HL-60/S4 (cell line): ENCODE measurements around the gene SHLD1.

Source experiments
- in situ Hi-C: fragments of 300-500 bp; cut with MboI; formaldehyde crosslinking; loops from 2 replicates; pipeline ENCODE4 v1.14.3; 2022; ENCODE audit warnings: low sequenced_read_pairs

Gene SHLD1

GRCh38 chr20:5811746-5812145, 61.5 kb downstream of the SHLD1 start:
- in situ Hi-C loops, result no loop called here

GRCh38 chr20:5818346-5818681, 68.1 kb downstream of the SHLD1 start:
- in situ Hi-C loops, result no loop called here

- in situ Hi-C loops, result no loop called here
These were observed 70.5 kb downstream of the SHLD1 start for GRCh38 chr20:5820738-5821137.

DNA sequence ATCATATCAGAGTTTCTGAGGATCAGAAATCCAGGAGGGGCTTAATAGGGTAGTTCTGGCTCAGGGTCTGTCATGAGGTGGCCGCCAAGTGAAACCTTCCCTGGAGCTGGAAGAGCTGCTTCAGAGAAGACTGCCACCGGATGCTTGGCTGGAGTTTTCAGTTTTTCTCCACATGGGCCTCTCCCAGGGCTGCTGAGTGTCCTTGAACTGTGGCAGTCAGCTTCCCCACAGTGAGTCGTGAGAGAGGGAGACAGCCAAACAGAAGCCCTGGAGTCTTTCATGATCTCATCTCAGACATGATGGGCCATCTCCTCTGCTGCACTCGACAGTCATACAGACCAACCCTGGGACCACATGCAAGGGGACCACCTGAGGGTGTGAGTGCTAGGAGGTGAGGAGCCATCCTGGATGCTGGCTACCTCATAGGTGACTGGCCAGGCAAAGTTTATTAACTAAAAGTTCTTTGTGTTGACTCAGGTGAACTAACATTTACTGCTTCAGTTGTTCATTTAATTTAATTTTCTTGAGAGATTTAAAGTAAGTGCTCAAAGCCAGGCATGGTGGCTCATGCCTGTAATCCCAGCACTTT, 71.5 kb downstream of the SHLD1 start:
- in situ Hi-C loops, result no loop called here

GRCh38 chr20:5822569-5822968, 72.4 kb downstream of the SHLD1 start:
- in situ Hi-C loops, result no loop called here

DNA sequence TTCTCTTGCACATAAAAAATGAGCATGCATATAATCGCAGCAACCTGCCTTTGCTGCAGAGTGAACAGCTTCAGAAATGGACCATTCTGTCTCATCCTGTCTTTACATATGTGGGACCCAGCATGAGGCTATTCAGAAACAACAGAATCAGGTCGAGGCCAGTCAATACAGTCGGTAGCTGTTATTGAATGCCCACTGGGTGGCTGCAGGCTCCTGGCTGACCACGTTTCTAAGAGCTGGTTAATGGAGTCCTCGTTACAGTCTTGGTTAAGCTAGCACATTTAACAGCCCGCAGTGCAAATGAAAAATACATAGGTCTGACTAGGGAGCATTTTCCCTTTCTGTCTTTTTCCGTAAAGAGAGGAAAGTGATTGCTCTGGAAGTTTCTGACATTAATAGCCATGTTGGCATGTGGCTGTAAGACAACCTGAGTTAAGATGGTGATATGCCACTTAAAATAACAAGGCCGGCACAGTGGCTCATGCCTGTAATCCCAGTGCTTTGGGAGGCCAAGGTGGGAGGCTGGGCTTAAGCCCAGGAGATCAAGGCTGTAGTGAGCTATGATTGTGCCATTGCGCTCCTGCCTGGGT, 75.0 kb downstream of the SHLD1 start:
- in situ Hi-C loops, result no loop called here

DNA sequence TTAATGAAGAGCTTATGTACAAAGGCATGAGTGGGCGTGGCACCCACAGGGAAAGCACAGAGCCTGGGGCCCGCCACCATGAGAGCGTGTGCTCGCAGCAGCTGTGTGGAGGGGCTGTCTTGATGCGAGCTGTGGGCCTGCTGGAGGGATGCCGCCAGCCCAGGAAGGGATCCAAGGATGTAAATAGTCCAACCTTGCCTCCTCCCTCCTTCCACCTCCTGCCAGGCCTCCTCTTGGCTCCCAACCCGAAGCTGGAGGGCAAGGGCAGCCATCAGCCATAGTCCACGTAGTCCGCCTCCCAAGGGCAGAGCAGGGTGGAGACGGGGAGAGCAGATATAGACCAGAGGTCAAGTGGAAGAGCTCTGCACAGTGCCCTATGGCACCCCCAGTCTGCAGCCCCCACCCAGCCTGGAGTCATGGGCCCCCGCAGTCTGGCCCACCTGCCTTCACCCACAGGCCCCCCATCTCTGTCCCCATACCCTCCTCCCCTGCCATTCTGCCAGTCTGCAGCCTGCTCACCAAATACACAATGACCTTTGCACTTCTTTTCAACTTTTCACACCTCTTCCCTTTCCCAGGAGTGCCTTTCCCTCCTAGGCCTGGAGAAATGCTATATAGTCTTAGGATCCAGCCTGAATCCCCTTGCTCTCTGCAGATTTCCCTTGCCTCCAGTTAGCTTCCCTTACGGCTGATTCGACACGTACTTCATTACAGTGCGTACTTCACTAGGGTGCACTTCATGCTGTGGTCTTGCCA, 77.1 kb downstream of the SHLD1 start:
- in situ Hi-C loops, result no loop called here

DNA sequence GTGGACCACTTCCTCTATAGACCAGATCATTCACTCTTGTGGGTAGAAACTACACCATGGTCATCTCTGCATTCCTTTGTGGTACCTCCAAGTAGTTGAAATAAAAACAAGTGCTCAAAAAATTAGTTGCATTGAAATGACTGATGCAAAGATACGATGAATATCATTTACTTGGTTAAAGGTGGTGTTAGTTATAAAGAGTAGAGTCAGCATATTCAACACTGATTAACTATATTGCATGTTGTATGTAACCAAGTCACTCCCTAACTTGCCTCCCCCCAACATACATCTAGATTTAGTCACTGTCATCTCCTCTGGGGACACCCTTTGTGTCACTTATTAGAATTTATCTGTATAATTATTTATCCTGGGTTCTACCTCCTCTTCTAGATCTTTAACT, 77.7 kb downstream of the SHLD1 start:
- in situ Hi-C loops, result no loop called here

- in situ Hi-C loops, result no loop called here
These were observed 79.1 kb downstream of the SHLD1 start for GRCh38 chr20:5829241-5829809.

DNA sequence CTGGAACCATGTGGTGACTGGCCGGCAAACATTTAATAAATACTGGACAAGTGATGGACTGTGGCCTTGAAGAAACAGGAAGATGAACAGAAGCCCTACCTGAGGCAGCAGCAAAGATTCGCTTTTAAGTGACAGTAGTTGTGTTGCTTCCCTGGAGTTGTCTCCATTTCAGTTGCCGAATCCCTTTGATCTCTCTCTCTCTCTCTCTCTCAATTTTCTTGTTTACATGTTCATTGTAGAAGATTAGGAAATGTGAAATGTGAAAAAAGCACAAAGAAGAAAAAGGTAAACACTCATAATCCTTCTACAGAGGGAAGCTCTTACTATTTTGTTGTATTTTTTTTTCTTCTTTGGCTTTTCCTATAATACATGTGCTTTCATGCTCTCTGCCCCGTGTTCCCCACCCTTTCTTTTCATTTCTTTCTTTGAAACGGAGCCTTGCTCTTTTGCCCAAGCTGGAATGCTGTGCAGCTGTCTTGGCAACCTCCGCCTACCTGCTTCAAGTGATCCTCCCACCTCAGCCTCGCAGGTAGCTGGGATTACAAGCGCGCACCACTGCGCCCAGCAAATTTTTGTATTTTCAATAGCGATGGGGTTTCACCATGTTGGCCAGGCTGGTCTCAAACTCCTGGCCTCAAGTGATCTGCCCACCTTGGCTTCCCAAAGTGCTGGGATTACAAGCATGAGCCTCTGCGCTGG, 81.5 kb downstream of the SHLD1 start:
- in situ Hi-C loops, result no loop called here

DNA sequence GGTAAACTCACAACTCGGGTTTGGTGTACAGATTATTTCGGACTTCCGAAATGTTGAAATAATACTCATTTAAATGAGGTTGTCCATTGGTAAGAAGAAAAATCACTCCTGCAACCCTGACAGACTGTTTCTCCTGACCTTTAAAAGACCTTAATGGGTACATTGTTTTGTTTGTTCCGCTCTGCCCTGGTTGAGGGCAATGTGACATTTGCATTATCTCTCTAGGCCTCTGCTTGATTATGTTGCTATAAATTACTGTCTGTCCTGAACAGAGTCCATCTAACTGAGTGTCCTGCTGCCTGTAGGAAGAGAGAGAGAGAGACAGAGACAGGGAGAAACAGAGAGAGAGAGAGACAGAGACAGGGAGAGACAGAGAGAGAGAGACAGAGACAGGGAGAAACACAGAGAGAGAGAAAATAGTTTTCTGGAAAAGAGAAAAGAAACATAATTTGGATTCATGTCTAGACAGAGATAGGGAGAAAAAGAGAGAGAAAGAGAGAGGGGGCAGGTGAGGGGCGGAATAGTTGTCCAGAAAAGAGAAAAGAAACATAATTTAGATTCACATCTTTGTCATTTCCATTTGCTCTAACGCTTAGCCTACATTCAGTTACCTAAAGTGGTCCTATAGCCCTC, 83.2 kb downstream of the SHLD1 start:
- in situ Hi-C loops, result no loop called here

DNA sequence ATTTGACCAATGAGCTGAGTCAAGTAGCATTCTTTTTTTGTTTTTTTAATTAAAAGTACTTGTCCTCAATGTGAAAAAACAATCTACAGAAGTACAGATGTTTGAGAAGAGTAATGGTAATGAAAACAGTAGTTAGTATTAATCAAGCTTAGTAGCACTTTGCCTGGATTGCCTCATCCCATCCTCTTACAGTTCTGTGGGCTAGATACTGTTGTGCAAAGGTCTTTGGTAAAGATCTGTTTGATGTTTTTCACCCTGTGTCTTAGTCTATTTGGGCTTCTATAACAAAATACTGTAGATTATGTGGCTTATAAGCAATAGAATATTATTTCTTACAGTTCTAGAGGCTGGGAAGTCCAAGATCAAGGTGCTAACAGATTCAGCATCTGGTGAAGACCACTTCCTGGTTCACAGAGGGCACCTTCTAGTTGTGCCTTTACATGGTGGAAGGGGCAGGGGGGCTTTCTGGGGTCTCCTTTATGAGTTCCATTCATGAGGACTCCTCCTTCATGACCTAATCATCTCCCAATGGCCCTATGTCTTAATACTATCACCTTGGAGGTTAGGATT, 84.3 kb downstream of the SHLD1 start:
- in situ Hi-C loops, result no loop called here

DNA sequence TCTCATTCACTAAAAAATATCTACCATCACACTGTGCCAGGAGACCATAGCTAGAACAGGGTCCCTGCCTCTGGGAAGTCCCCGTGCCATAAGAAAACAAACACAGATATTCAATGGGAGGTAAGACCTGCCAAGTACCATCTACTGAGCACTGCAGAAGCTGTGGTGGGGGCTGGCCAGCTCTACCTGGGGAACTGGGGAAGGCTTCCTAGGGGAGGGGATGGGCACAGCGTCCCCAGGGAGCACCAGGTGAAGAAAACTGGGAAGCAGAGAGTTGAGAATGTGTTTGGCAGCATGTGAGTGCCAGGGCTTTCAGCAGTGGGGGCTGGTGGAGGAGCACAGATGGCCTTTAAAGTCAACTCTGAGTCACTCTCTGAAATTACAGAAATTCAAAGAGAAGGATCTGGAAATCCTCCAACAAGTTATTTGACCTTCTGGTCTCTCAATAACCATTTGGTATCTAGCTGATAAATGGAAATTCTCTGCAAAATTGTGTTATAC, 85.2 kb downstream of the SHLD1 start:
- in situ Hi-C loops, result no loop called here

- in situ Hi-C loops, result no loop called here
These were observed 85.7 kb downstream of the SHLD1 start for GRCh38 chr20:5835871-5836270.

GRCh38 chr20:5836569-5836968, 86.4 kb downstream of the SHLD1 start:
- in situ Hi-C loops, result no loop called here

GRCh38 chr20:5840411-5841002, 90.3 kb downstream of the SHLD1 start:
- in situ Hi-C loops, result no loop called here

- in situ Hi-C loops, result no loop called here
These were observed 91.3 kb downstream of the SHLD1 start for GRCh38 chr20:5841522-5841921.

GRCh38 chr20:5842465-5842864, 92.3 kb downstream of the SHLD1 start:
- in situ Hi-C loops, result no loop called here

DNA sequence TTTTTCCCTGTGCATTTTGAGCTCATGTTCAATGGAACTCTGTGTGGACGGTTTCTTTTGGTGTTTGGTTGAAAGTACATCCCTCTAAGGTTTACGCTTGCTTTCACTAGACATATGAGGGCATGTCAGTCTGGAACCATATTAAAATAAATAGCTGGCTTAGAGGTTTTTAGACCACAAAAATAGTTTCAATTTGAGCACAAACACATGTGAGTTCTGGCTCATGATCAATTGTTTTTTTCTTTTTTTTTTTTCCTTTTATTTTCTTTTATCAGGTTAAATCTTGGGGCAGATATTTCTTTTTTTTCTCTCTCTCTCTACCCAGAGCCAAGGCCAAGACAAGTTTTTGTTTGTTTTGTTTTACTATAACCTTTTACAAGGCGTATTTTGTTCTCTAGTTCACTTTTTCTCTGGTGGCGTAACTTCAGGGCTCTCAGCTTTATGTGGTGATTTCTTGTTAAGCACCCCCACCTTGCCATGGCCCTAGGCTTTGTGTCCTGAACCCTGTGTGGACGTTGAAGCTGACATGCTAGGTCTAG, 92.9 kb downstream of the SHLD1 start:
- in situ Hi-C loops, result no loop called here
